ENCODE measurements around the gene COMMD9. TPM values are rescaled to one million over a fixed set of nuclear protein-coding genes. Genes with fewer than 3 reads are reported as not detected.

The COMMD9 gene
- total RNA-seq, 1 experiment from 2014 or later: 70.8 TPM

- Histone ChIP-seq H3K4me1 (ENCODE audit: insufficient read depth, low read length) (no peaks in the 10 kb centered on the region), H3K4me2 (ENCODE audit: low read length) (no peak overlapping the region), H2AFZ (ENCODE audit: low read length) (no peak overlapping the region), H3K9me3 (ENCODE audit: low read length) (no peaks in the 10 kb centered on the region), H3K36me3 (ENCODE audit: low read depth, low read length) (no peaks in the 10 kb centered on the region; the same call in 1 of the 2 replicates), H4K20me1 (ENCODE audit: low read length) (no peaks in the 10 kb centered on the region), H3K9me2 (replicated peaks; ENCODE audit: low read length) (no peaks in the 10 kb centered on the region), H3K79me2 (ENCODE audit: low read length) (no peaks in the 10 kb centered on the region), H3K27me3 (ENCODE audit: low read length) (no peaks in the 10 kb centered on the region), H3F3A (ENCODE audit: low read length, unreplicated experiment) (no peaks in the 10 kb centered on the region), H3K9ac (ENCODE audit: low read length) (no peak overlapping the region), H3K27ac (ENCODE audit: low read length) (no peak overlapping the region), H3K4me3 (ENCODE audit: low read length) (no peak overlapping the region)
- DNase-seq: no peak
- CTCF ChIA-PET: no interaction called here
- TF ChIP-seq EZH2 (IDR thresholded peaks at IDR 0.05; ENCODE audit: low read length, unreplicated experiment) (no peak), EZH2phosphoT487 (IDR thresholded peaks at IDR 0.05; ENCODE audit: borderline replicate concordance, low read length) (no peak), CTCF (conservative IDR thresholded peaks at IDR 0.05; ENCODE audit: low read depth, low read length) (no peak)
- POLR2A ChIA-PET (ENCODE audit: unreplicated experiment): no interaction called here
- intact Hi-C loops (cut with micrococcal nuclease): no loop called here
- no peak for ATAC-seq
- no TSS peak for BruUV-seq (replicated peaks)
Observed at GRCh38 chr11:36229091-36229705, 60.0 kb downstream of the COMMD9 start.

- Histone ChIP-seq H3K4me3 (ENCODE audit: low read length) (no peak overlapping the region), H3K9ac (ENCODE audit: low read length) (no peak overlapping the region), H3K36me3 (ENCODE audit: low read depth, low read length) (no peaks in the 10 kb centered on the region; the same call in 1 of the 2 replicates), H3K9me3 (ENCODE audit: low read length) (no peaks in the 10 kb centered on the region), H3K4me1 (ENCODE audit: insufficient read depth, low read length) (no peaks in the 10 kb centered on the region), H3K4me2 (ENCODE audit: low read length) (no peak overlapping the region), H3K27me3 (ENCODE audit: low read length) (no peaks in the 10 kb centered on the region), H3K79me2 (ENCODE audit: low read length) (no peaks in the 10 kb centered on the region), H3K9me2 (replicated peaks; ENCODE audit: low read length) (no peaks in the 10 kb centered on the region), H2AFZ (ENCODE audit: low read length) (no peak overlapping the region), H3K27ac (ENCODE audit: low read length) (no peak overlapping the region), H3F3A (ENCODE audit: low read length, unreplicated experiment) (no peaks in the 10 kb centered on the region), H4K20me1 (ENCODE audit: low read length) (no peaks in the 10 kb centered on the region)
- ATAC-seq (no peak), DNase-seq (no peak)
- TF ChIP-seq EZH2phosphoT487 (IDR thresholded peaks at IDR 0.05; ENCODE audit: borderline replicate concordance, low read length): no peak
- TF ChIP-seq CTCF (conservative IDR thresholded peaks at IDR 0.05; ENCODE audit: low read depth, low read length): no peak
- TF ChIP-seq EZH2 (IDR thresholded peaks at IDR 0.05; ENCODE audit: low read length, unreplicated experiment): no peak
- POLR2A ChIA-PET (ENCODE audit: unreplicated experiment): no interaction called here
- no TSS peak for BruUV-seq (replicated peaks)
- CTCF ChIA-PET: no interaction called here
- intact Hi-C loops (cut with micrococcal nuclease): no loop called here
Observed at GRCh38 chr11:36228689-36229088, 60.5 kb downstream of the COMMD9 start.

- no peaks in the 10 kb centered on the region for H3F3A ChIP-seq (ENCODE audit: low read length, unreplicated experiment)
- no peak overlapping the region for H2AFZ ChIP-seq (ENCODE audit: low read length)
- no peaks in the 10 kb centered on the region for H3K9me2 ChIP-seq (replicated peaks; ENCODE audit: low read length)
- ChIA-PET POLR2A (ENCODE audit: unreplicated experiment) (no interaction called here), CTCF (no interaction called here)
- H3K4me2 ChIP-seq (ENCODE audit: low read length): no peak overlapping the region
- H3K4me3 ChIP-seq (ENCODE audit: low read length): no peak overlapping the region
- ATAC-seq: no peak
- H3K27me3 ChIP-seq (ENCODE audit: low read length): no peaks in the 10 kb centered on the region
- BruUV-seq (replicated peaks): no TSS peak
- intact Hi-C loops (cut with micrococcal nuclease): no loop called here
- H3K9me3 ChIP-seq (ENCODE audit: low read length): no peaks in the 10 kb centered on the region
- no peaks in the 10 kb centered on the region for H3K79me2 ChIP-seq (ENCODE audit: low read length)
- H4K20me1 ChIP-seq (ENCODE audit: low read length): no peaks in the 10 kb centered on the region
- H3K27ac ChIP-seq (ENCODE audit: low read length): no peak overlapping the region
- H3K9ac ChIP-seq (ENCODE audit: low read length): no peak overlapping the region
- H3K4me1 ChIP-seq (ENCODE audit: insufficient read depth, low read length): no peaks in the 10 kb centered on the region
- no peaks in the 10 kb centered on the region; the same call in 1 of the 2 replicates for H3K36me3 ChIP-seq (ENCODE audit: low read depth, low read length)
- no peak for DNase-seq
- TF ChIP-seq EZH2 (IDR thresholded peaks at IDR 0.05; ENCODE audit: low read length, unreplicated experiment): no peak
- no peak for TF ChIP-seq CTCF (conservative IDR thresholded peaks at IDR 0.05; ENCODE audit: low read depth, low read length)
- TF ChIP-seq EZH2phosphoT487 (IDR thresholded peaks at IDR 0.05; ENCODE audit: borderline replicate concordance, low read length): no peak
Observed at GRCh38 chr11:36227044-36227443, 62.2 kb downstream of the COMMD9 start.
